T-helper 1 cell treated with Interleukin-12 subunit alpha and Interleukin-12 subunit beta and Interleukin-4 antibody, amounts not matched to agents 30 ng/mL and 1 ng/mL, for 36 hours (primary cell): ENCODE measurements around the gene MTHFSD. TPM values are rescaled to one million over a fixed set of nuclear protein-coding genes. Genes with fewer than 3 reads are reported as not detected.

Source experiments
- intact Hi-C: fragments of 100-400 bp; cut with micrococcal nuclease; formaldehyde crosslinking; loops from one replicate; pipeline ENCODE4 v1.15.1; 2024
- total RNA-seq: library from RNA; stranded (reverse); gene quantifications from 2 replicates; pipeline ENCODE4 v1.2.3, GENCODE V29; 2022

Gene MTHFSD
- total RNA-seq, 1 donor from 2014 or later, result 36.1 TPM

GRCh38 chr16:86495357-86495701 lies 59.7 kb downstream of the MTHFSD start:
- intact Hi-C loops, result loop anchor here (2.0 kb wide), 1 partner anchor 13 kb away; no protein-coding TSS in a partner anchor

- intact Hi-C loops, result loop anchor here (2.0 kb wide), 1 partner anchor 14 kb away; no protein-coding TSS in a partner anchor
Measured at GRCh38 chr16:86494565-86495356, 60.3 kb downstream of the MTHFSD start.

- intact Hi-C loops, result loop anchor here (2.0 kb wide), 1 partner anchor 15 kb away; no protein-coding TSS in a partner anchor
Measured at GRCh38 chr16:86494039-86494564, 60.9 kb downstream of the MTHFSD start.

GRCh38 chr16:86492961-86493629 lies 61.9 kb downstream of the MTHFSD start:
- intact Hi-C loops, result no loop called here

- intact Hi-C loops, result no loop called here
Measured at GRCh38 chr16:86492267-86492960, 62.6 kb downstream of the MTHFSD start.

- intact Hi-C loops, result no loop called here
Measured at GRCh38 chr16:86491640-86492023, 63.4 kb downstream of the MTHFSD start.

- intact Hi-C loops, result no loop called here
Measured at GRCh38 chr16:86490859-86491639, 64.0 kb downstream of the MTHFSD start.

- intact Hi-C loops, result no loop called here
Measured at GRCh38 chr16:86485746-86486145, 69.3 kb downstream of the MTHFSD start.

- intact Hi-C loops, result no loop called here
Measured at GRCh38 chr16:86484240-86484639, 70.8 kb downstream of the MTHFSD start.

GRCh38 chr16:86481607-86482006 lies 73.4 kb downstream of the MTHFSD start:
- intact Hi-C loops, result no loop called here

GRCh38 chr16:86480444-86480843 lies 74.6 kb downstream of the MTHFSD start:
- intact Hi-C loops, result no loop called here

Other genes starting within 250 kb of the MTHFSD start
- gene FOXF1, start 44.7 kb downstream of the MTHFSD start, total RNA-seq, result not detected in 2 replicates
- not detected in 2 replicates for gene FOXC2, start 11.6 kb upstream of the MTHFSD start, total RNA-seq
- gene FOXL1, start 23.3 kb upstream of the MTHFSD start, total RNA-seq, result not detected in 2 replicates